T-helper 9 cell (primary cell): ENCODE data around the gene LRRC1.

Experiments used
- DNase-seq: peaks from one replicate; pipeline ENCODE4 v3.0.0-alpha.2; 2020

LRRC1 gene

DNA sequence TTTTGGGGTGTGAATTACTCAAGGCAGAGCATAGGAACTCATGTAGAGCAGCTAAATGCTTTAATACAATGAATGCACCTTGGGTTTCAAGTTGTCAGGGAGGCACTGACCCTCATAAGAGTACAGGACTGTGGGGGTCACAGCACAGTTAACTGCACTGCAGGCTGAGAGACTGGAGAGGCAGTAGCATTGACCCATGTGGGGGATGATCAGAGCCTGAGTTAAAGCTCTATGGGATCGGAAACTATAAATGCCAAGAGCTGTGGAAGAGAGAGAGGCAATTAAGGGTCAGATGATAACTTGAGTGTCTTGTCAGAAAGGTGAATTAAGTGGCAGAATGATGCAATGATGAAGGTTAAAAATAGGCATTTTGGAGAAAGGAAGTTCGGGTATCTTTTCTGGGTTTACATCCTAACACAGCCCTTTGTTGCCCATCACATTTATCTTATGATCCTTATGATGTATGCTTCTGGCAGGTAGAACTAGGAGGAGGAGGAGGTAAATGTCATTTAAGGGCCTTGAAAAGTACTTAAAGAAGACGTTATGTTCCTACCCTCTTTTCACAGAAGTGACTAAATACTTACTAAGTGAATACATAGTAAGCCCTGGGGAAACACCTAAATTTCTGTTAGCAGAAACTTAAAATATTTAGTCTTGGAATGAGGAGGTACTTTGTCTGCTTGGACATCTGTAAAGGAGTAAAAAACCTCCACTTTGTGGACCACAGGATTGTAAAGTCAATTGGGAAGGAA, 24.2 kb downstream of the LRRC1 start:
- no peak for DNase-seq

DNA sequence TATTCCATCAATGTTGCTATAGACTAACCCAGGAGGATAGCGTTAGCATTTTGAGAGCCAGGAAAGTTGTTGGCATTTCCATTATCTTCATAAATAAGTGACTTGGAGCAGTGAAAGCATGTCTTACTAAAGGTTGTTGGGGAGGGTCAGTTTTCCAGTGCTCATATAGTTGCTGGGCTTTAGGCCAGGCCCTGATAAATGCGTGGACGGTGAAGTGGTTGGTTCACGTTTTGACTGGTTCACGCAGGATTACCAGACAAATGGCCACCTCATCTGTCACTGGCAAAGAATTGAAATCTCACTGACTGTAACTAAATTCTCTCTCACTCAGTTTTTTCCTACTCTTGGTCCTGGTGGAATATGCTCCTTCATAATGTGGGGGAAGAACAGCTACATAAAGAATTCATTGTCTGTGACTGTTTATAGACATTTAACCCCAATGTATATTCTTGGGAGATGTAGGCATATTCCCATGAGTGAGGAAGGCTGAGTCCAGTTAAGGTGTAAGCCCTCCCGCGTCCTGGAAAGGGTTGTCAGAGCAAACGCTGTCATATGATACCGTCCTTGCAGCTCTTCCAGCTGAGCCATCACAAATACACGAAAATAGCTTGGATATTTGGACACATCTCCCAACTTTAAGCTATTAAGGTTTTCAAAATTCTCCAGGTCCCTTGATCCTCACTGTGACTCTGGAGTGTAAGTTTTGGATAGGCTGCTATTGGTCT, 27.8 kb downstream of the LRRC1 start:
- no peak for DNase-seq

DNA sequence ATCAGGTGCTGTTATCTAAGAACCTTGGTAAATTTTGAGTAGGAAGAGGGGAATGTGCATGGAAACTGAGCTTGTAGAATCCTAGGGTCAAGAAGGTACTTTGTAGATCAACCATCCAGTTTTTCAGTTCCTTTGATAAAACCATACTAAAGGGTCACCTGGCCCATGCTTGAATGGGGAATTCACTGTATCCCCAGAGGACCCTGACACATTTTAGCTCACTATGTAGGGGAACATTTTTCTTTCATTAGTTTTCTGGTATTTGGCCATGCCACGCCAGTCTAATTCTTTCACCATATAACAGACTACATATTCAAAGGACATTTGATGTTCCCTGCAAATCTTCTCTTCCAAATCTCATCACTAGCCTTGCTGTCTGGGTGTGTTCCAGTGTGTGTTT, 29.9 kb downstream of the LRRC1 start:
- no peak for DNase-seq

DNA sequence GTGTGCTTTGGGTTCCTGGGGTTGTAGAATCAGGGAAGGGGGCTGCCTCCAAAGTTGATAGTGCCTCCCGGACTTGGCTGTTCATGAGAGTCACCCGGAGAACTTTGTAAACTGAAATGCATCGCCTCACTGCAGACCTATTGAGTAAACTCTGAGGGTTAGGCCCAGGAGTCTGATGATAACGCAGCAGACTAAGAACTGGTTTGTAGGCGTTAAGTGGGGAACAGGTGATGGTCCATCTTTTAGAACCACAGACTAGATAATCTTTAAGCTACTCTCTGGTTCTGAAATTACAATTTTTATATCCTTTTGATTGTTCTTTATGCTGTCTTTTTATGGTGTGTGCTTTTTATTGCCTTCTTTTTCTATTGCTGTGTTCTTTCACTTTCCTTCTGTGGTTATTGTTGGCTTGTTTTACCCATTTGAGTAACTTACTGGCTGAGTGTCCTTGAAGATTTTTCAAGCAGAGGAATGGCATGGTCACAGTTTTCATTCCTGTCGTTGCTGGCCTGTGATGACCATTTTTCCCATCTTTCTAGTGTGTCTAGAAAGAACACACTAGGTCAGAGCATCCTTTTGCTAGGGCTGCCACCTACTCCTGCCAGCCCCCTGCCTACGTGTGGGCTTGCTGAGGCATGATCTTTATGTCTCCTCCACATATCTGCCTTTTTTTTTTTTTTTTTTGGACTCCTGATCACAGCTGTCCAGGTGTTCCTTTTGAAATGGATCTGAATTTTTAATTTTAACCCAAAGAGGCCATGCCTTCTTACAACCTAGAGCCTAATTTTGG, 30.9 kb downstream of the LRRC1 start:
- DNase-seq, result no peak

DNA sequence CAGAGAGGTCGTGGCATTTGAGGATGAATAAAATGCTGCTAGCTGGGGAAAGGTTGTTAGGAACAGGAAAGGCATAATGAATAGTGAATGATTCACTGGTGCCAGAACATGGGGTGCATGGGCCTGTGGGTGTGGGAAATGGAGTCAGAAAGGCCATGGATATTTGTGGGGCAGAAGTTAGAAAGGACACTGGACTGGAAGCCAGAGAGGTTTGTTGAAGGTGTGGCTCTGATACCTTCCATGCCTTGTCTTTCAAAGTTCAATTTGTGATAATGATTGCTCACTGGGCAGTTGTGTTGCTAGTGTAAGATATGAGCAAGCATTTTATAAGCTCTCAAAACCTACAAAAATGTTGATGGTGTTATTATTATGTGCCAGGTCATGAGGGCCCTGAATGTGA, 32.7 kb downstream of the LRRC1 start:
- no peak for DNase-seq

DNA sequence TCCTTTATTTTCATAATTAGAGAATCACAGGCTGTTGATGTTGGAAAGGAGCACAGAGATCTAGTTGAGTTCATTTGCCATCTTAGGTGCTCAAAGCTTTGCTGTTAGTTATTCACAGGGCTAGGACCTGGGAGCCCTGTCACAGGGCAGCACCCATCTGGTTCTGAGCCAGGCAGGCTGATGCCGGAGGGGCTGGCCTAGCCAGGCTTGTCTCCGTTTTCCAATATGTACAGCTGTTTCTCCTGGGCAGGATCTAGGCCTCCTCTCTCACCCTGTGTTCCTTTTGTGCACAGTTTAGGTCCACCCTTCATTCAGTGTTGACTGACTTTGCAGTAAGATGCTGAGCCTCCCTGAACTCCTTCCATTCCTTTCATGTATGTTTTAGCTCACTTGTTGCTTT, 33.4 kb downstream of the LRRC1 start:
- DNase-seq, result no peak

DNA sequence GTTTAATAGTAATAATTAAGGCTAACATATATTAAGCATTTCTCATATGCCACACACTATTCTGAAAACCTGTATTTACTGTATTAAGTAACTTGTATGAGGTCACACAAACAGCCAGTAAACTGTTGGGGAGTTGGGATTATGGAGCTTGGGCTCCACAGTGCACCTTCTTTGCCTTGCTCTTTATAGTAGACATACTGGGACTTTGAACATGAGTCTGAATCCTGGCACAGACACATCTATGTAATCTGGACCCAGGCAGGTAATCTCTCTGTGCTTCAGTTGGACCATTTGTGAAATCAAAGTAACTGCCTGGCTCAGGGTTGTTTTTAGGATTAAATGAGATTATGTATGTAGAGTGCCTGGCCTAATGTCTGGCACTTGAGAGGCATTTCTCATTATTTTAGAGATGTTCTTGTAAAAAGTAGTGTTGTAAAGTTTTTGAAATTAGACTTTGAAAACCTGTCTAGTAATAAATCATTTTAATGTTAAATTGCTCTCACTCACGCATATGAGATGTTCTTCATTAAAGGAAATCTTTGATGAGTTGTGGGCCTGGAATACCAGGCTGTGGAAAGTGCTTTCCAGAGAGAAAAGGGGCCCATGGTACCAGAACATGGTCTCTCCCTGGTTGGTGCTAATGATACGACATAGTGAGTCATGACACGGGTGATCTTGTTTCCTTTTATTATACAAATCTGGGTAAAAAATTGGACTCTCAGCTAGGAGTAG, 34.3 kb downstream of the LRRC1 start:
- DNase-seq, result no peak

DNA sequence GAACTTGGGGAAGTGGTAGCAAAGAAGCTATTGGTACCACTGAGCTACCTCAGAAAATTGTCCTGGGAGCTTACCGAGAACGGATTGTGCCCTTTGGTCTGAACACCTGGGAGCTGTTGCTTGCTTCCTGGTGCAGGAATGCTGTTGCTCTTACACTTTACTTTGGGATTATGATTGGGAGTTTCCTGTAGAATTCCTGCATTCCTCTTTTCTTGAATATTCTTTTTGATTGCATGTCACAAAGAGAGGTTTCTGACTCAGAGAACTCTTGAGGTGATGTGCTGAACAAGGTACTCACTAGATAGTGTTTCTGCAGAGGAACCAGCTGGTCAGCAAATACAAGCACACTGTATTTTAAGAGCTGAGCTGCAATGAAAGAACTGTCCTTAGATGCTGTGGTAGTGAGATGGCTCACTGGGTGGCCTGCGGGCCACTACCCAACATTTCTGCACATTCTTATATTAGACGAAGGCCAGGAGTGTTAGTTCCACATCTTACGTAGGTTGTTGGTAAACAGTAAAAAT, 35.0 kb downstream of the LRRC1 start:
- no peak for DNase-seq

DNA sequence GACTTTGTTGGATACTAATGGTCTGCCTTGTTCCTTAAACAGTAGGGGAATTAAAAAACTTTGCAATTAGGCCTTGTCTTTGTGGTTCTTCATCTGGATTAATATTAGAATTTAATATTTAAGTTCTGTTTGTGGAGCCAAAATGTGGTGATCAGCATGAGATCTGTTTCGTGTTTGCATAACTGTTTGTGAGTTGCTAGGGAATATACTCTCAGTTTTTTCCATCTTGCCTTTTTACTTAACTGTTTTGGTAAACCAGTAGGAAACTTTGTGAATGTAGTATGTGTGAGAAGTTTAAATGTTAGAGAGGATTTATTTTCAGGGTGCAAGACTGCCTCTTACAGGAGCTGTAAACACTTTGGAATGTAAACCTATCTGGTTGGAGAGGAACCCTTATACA, 35.6 kb downstream of the LRRC1 start:
- DNase-seq, result no peak

DNA sequence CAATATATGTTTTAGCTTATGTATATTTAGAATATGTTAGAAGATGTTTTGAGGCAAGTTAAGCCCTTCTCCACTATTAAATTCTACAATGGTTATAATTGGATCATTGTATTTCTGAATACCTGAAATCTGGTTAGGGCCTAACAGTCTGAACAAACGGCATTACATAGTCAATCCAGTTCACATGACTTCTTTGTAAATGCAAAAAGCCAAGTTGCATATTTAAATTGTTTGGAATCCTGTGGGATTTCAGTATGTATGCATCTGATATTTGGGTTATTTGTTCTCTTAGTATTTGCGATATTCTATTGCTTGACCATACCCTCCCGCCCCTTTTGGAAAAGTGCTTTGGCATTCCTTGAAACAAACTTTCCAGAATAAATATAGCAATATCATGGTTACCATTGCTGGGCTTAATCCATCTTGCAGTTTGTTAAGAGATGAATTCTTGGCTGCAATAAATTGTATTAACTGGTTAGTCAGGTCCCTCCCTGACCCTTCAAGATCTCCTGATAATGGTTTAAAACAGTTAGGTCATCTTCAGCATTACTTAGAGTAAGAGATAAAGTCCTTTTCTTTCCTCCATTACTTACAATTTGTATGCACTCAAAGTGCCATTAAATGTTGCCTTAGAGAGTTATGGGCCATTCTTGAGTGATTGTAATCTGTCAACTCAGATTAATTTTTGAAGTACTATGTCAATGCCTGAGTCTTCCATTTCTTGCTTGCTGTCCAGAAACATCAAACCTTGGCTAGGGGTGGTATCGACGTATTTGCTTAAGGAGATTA, 36.5 kb downstream of the LRRC1 start:
- DNase-seq, result no peak

DNA sequence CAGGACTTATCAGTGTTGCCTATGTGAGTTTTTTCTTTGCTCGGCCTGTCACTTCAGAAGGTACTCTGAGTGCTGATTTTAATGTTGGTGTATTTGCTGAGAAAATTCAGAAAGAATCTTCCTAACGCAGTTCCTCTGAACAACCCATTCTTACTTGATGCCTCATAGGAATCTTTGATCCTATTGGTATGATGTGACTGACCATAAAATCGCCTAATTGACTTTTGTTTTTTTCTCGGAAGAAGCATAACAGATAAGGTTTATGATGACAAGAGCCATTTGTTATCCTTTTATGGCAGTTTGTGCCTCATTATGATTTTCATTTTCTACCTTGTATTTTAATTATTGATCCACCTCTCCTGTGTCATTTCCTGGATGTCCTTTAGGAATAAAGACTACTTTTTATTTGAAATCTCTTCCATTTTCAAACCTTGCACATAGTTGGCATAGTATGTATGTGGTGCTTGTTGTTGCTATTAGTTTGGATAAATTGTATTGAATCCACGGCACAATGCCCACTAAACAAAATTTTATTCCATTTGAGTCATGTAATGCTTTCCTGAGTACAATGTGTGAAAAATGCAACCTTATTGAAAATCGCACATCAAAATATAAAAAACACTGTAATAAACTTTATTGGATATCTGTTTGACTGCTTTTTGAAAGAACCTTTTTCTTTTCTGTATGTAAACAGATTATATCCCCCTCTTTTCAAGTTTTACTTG, 37.3 kb downstream of the LRRC1 start:
- DNase-seq, result no peak

DNA sequence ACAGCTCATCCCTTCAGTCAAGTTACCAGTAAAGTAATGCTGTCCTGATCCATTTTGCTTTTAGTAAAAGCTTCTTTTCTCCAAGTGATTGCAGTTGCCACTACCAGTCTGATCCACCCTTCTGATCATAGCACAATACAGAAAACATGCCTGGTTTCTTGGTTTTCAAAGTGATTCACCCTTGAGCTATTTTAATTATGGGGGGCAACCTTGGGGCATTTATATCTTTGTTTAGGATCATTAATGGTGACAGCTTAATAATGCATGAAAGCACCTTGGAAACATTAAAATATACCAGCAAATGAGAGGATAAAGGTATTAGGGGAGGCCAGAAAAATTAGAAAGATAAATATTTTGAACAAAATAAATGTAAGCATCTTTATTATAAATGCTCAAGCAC, 38.4 kb downstream of the LRRC1 start:
- no peak for DNase-seq

DNA sequence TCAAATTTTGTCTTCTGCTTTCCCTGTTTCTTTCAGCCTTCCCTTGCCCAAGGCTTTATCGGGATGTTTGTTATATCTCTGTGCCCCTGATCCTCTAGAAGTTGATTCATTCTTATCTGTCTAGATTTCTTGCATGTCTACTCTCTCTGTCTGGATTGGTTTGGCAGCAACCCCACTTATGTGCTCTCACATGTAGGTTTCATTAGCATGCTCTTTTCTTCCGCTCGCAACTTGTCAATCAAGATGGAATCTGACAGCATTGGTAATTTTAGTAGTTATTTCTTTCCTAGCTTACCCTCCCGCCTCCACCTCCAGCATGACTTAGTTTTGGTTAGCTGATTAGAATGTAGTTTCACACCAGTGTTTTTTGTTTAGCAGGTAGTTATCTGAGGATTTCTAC, 39.3 kb downstream of the LRRC1 start:
- no peak for DNase-seq

DNA sequence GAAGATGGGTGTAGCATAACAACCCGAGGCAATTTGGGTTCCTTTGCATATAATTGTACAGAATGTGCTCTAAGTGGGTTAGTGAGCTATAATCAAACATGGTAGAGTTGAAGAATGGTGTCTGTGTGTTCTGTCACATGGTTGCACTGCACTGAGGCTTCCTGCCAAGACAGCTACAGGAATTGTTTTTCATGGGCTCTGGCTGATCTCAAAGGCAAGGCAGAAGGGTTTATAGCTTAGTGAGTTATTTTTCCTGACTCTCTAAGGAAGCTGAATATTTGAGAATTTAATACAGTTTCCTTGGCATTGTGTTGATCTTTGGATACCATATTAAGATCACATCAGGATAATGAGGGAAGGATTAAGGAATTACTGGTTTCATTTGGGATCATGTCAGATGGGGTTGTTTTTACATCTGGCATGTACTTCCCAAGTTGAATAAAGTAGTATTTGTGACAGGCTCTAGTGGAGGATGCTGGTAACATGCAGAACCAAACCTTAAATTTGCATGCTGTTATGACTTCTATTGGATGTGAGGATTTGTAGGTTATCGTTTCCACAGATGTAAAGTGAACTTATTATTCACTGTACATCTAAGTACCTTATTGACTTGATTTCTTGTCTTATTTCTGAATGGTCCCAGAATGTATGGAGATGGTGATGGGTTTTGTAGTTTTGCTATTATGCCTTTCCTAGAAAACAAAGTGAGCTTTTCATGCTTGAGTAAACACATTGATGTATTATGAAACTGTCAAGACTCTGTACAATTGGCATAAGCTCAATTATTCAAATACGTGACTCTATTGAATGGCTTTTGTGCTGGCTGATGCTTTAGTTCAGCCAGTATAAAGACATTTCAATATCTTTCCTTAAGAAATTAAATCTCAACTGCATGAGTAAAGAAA, 43.3 kb downstream of the LRRC1 start:
- no peak for DNase-seq

DNA sequence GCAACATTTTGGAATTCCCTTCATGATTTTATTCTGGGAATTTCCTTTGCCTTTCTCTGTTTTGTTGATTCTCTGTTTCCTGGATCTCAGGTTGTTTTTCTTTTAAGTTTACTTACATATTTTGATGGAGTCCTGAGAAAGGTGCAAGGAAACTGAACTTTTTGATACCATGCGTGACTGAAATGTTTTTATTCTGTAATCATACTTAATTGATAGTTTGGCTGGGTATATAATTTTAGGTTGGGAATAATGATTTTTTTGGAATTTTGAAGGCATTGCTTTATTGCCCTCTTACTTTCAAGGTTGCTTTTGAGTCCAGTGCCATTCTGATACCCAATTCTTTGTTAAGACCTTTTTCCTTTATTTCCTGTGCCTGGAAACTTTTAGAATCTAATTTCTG, 45.2 kb downstream of the LRRC1 start:
- DNase-seq, result no peak

DNA sequence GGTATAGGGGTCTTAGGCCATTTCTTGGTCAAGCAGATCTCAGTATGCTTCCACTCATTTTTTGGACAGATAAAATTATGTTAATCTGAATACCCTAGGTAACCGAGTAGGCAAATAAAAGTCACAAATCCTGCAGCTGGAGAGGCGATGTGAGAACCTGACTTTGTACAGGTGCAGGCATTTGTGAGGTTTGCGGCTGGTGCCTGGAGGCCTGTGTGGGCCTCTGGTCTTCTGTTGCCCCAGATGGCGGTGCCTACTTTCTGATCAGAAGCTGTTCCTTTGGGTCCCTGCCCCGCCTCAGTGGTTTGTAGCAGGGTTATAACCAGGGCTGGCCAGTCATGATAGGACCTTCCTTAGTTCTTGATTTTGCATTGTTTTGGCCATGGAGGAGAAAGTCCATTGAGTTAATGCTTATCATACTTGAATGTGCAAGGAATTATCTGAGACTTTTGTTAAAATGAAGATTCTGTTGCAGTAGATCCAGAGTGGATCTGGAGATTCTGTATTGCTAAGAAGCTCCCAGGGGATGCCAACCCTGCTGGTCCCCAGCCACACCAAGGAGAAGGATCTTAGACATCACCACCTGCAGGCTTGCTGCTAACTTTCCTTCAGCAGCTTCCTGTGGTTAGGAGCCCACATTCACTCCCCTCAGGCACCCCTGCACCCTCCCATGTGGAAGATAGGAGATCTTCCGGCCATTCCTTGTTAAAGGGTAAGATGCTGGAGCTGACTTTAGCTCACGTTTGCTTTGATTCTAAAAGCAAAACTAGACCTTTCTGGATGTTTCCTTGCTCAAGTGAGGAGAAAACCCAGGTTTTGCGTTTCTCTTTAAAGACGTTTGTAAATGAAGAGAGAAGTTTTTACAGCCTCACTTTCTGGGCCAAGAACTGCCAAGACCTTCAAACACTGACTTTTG, 50.7 kb downstream of the LRRC1 start:
- no peak for DNase-seq

DNA sequence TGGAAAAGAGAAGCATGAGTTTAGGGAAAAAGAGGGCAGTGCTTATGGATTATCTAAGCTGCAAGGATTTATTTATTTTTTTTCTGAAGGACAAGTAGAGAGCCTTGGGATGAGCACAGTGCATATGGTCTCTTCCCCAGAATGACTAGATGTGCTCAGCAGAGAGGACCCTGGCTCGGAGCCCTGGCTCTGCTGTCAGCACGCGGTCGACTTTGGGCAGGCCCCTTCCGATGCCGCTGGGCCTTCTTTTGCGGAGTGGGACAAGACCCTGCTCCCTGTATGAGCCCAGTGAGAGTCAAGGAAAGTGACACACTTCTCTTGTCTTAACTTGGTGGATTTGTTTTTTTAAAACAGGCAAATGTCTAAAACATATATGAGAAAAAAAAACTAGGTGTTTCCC, 51.4 kb downstream of the LRRC1 start:
- DNase-seq, result no peak

DNA sequence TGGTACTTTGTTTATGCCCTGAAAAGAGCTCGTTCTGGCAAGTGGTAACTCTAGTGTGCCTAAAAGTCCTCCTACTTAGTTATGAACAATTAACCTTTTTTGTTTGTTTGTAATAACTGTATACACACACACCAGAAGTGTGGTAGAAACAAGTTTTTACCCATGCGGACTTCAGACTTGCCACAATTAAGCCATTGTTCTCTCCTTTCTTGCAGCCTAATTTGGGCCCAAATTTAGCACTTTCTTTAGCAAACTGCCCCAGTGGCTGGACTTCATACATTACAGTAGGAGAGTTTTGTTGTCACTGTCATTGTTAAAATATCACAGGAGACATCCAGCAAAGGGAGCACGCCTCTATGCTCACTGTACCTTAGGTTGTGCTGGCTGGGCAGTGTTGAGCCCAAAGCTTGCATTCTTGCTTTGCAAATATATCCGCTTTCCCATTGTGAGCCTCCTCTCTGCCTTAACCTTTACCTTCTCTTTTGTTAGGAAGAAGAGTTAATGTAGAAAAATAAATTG, 53.0 kb downstream of the LRRC1 start:
- no peak for DNase-seq

DNA sequence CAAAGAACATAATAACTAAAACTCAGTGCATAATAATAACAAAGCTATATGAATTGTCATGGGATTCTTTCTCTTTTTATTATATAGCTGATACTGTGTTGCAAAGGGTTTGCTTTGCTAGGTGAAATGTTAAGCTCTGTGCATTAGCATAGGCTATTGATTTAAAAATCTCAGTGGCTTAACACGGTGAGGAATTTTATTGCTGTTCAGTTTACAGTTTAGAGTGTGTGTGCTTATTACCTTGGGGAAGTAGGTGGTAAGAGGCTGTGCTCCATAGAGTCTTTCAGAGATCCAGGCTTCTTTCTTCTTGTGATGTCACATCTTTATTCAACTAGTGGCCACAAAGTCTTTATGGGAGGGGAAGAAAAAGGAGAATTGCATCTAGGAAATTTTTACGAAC, 55.7 kb downstream of the LRRC1 start:
- no peak for DNase-seq
